ENCODE results near the gene ID2.

Gene ID2

GRCh38 chr2:8639122-8639635, 42.7 kb upstream of the ID2 start:
- TF ChIP-seq CEBPB (IDR thresholded peaks at IDR 0.05) (no peak), TEAD4 (IDR thresholded peaks at IDR 0.05) (no peak), NFIC (IDR thresholded peaks at IDR 0.05) (no peak), YY1 (IDR thresholded peaks at IDR 0.05; ENCODE audit: low read depth) (no peak), ZBTB7A (IDR thresholded peaks at IDR 0.05; ENCODE audit: low read depth) (no peak), REST (IDR thresholded peaks at IDR 0.05; ENCODE audit: low read depth) (no peak), TAF1 (IDR thresholded peaks at IDR 0.05; ENCODE audit: low read depth) (no peak)

- TF ChIP-seq RAD21 (IDR thresholded peaks at IDR 0.05; ENCODE audit: low read depth), result no peak
- TF ChIP-seq TEAD4 (IDR thresholded peaks at IDR 0.05), result no peak
- no peak for TF ChIP-seq CREB1 (IDR thresholded peaks at IDR 0.05; ENCODE audit: low read depth)
- no peak for TF ChIP-seq EP300 (IDR thresholded peaks at IDR 0.05; ENCODE audit: borderline replicate concordance)
- no peak for TF ChIP-seq EGR1 (IDR thresholded peaks at IDR 0.05)
- TF ChIP-seq MAX (IDR thresholded peaks at IDR 0.05), result no peak
- no peak for TF ChIP-seq USF1 (IDR thresholded peaks at IDR 0.05)
Observed at GRCh38 chr2:8640498-8640897, 41.4 kb upstream of the ID2 start.

DNA sequence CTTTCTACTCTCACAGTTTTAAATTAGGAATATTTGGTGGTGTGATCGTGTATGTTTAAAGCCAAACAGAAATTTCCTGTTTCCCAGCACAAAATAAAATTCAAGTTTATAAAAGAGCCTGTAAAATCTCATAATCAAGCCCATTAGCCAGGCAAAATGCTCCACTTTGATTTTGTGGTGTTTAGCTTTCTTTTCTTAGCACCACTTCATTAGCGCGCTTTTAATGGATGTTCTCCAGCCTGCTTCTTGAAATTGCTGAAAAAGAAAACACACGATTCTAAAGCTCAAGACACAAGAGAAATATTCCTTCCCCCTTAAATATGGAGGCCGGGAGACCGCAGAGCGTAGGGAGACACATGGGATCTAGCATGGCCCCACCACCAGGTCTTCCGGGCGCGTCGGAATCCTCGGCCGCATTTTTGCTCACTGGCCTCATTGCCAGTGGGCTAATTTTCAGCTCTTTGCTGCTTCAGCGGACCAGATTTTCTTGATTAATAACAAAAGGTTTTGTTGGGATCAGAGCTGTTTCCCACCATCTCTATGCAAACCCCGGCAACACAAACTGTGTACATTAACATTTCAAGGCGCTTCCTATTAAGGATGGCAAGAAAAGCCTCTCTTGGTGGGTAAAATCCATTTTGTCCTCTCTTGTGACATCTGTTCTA, 40.4 kb upstream of the ID2 start:
- TF ChIP-seq TCF12 (IDR thresholded peaks at IDR 0.05; ENCODE audit: low read depth) (no peak), REST (IDR thresholded peaks at IDR 0.05; ENCODE audit: low read depth) (no peak), TEAD4 (IDR thresholded peaks at IDR 0.05) (no peak), EGR1 (IDR thresholded peaks at IDR 0.05) (no peak), TAF1 (IDR thresholded peaks at IDR 0.05; ENCODE audit: low read depth) (no peak), ZBTB7A (IDR thresholded peaks at IDR 0.05; ENCODE audit: low read depth) (no peak), MAX (IDR thresholded peaks at IDR 0.05) (no peak), EP300 (IDR thresholded peaks at IDR 0.05; ENCODE audit: borderline replicate concordance) (no peak), USF1 (IDR thresholded peaks at IDR 0.05) (no peak), CEBPB (IDR thresholded peaks at IDR 0.05) (no peak), NFIC (IDR thresholded peaks at IDR 0.05) (no peak), RAD21 (IDR thresholded peaks at IDR 0.05; ENCODE audit: low read depth) (no peak), YY1 (IDR thresholded peaks at IDR 0.05; ENCODE audit: low read depth) (no peak), FOXM1 (IDR thresholded peaks at IDR 0.05; ENCODE audit: borderline replicate concordance, low read depth) (no peak), CREB1 (IDR thresholded peaks at IDR 0.05; ENCODE audit: low read depth) (no peak)

DNA sequence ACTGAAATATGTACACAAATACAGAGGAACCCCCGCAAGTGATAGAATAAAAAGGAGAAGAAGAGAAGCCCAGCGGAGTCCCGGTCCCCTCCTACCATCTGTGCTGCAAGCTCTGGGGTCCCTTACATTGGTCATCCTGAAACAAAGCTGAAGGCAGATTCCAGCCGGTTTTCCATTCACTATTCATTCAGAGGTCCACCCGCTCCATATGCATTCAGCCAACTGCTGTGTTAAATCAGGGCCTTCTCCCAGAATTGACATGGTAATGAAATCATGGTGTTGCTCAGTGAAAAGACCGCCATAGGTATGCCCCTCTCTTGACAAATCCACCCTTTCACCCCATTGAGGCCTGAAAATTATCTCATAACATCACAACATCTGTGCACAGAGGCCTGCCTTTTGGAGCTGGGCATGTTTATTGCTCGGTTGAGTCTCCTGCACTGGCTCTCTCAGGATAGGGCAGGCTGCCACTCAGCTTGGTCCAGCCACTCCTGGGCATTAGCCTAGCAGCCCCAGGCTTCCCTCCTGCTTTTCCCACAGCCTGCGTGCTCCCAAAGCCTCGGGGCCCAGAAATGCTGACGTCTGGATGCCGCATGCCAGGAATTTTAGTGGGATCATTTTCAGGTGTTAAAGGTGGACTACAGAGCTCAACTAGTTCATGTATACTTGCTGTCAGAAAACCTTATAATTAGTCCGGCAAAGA, 39.3 kb upstream of the ID2 start:
- no peak for TF ChIP-seq CEBPB (IDR thresholded peaks at IDR 0.05)

DNA sequence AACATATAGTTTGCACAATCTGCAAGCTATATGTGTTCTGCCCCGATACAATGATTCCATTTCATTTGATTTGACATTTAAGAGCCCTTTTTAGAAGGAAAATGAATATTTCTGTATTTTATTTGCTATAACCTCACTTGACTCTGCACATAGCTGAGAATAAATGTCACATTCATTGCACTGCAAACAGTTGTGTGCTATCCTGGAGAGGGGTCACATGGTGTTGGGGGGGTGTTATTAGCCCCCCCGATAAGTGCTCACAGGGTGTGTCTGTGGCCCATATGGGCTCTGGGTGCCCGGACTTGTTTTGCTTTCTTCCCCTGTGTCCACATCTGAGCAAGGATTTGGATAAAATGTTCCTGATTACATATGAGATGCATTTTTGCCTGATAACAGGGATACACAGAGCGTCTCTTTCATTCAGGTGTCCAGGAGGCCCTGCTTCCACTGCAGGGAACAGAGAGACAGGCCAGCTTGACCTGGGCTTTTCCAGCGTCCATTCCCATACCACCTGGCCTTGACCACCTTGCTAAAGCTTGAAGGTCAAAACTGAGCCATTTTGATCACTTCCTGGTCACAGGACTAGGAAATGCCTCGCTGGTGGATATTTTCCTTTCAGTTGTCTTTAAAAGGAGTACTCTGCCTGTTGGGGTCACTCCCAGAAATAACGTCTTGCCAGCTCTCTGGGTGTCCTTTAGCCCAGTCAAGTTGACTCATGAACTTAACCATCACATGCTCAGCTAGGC, 38.4 kb upstream of the ID2 start:
- TF ChIP-seq TEAD4 (IDR thresholded peaks at IDR 0.05) (no peak), TAF1 (IDR thresholded peaks at IDR 0.05; ENCODE audit: low read depth) (no peak), EGR1 (IDR thresholded peaks at IDR 0.05) (no peak), CREB1 (IDR thresholded peaks at IDR 0.05; ENCODE audit: low read depth) (no peak), RAD21 (IDR thresholded peaks at IDR 0.05; ENCODE audit: low read depth) (no peak), YY1 (IDR thresholded peaks at IDR 0.05; ENCODE audit: low read depth) (no peak), MAX (IDR thresholded peaks at IDR 0.05) (no peak), TCF12 (IDR thresholded peaks at IDR 0.05; ENCODE audit: low read depth) (no peak), REST (IDR thresholded peaks at IDR 0.05; ENCODE audit: low read depth) (no peak), EP300 (IDR thresholded peaks at IDR 0.05; ENCODE audit: borderline replicate concordance) (no peak), ZBTB7A (IDR thresholded peaks at IDR 0.05; ENCODE audit: low read depth) (no peak), FOXM1 (IDR thresholded peaks at IDR 0.05; ENCODE audit: borderline replicate concordance, low read depth) (no peak), USF1 (IDR thresholded peaks at IDR 0.05) (no peak), NFIC (IDR thresholded peaks at IDR 0.05) (no peak), CEBPB (IDR thresholded peaks at IDR 0.05) (no peak)
